OCI-LY3 (cell line): ENCODE data around the gene ZNF487.

Experiments
- H2AFZ ChIP-seq: fragments of 200-600, 300-600 bp; shearing (Covaris generic); 2 replicates; pipeline ENCODE4 v1.6.0; 2014; ENCODE audit warnings: antibody characterized with exemption, low read depth, low read length
- H3K27ac ChIP-seq: fragments of 200-600, 300-600 bp; sonication (generic); 2 replicates; pipeline ENCODE4 v1.5.1; 2014; ENCODE audit warnings: mild to moderate bottlenecking, low read length, moderate library complexity, mixed read lengths
- H3K27me3 ChIP-seq: fragments of 200-600, 300-600 bp; sonication (generic); 2 replicates; pipeline ENCODE4 v1.6.1; 2014; ENCODE audit warnings: low read depth, low read length, mixed read lengths
- H3K36me3 ChIP-seq: fragments of 200-600, 300-600 bp; sonication (generic); replicated peaks from 2 replicates; pipeline ENCODE3; 2014; ENCODE audit warnings: low read depth, low read length, mixed read lengths
- H3K4me1 ChIP-seq: fragments of 300-600, 200-600 bp; sonication (generic); 2 replicates; pipeline ENCODE4 v1.6.1; 2014; ENCODE audit warnings: low read length, mixed read lengths
- H3K4me2 ChIP-seq: fragments of 200-600, 300-600 bp; sonication (generic); 2 replicates; pipeline ENCODE4 v1.6.1; 2014; ENCODE audit warnings: low read length, mixed read lengths
- H3K4me3 ChIP-seq: fragments of 300-600, 200-600 bp; sonication (generic); 2 replicates; pipeline ENCODE4 v1.5.1; 2014; ENCODE audit warnings: antibody characterized with exemption, mild to moderate bottlenecking, low read length, moderate library complexity
- H3K79me2 ChIP-seq: fragments of 300-600, 200-600 bp; shearing (Covaris generic); 2 replicates; pipeline ENCODE4 v1.6.1; 2014; ENCODE audit warnings: mild to moderate bottlenecking, low read length, mixed read lengths
- H3K9ac ChIP-seq: fragments of 300-600, 200-600 bp; shearing (Covaris generic); 2 replicates; pipeline ENCODE4 v1.6.0; 2014; ENCODE audit warnings: mild to moderate bottlenecking, low read length, moderate library complexity
- H3K9me3 ChIP-seq: fragments of 200-600, 300-600 bp; shearing (Covaris generic); 2 replicates; pipeline ENCODE4 v1.6.1; 2014; ENCODE audit warnings: low read length, mixed read lengths; ENCODE audit not compliant: insufficient read depth
- H4K20me1 ChIP-seq: fragments of 200-600, 300-600 bp; sonication (generic); 2 replicates; pipeline ENCODE4 v1.6.1; 2016; ENCODE audit warnings: low read length, mixed read lengths; ENCODE audit not compliant: insufficient read depth
- EZH2phosphoT487 ChIP-seq: fragments of 200-600 bp; shearing (Covaris generic); IDR thresholded peaks from 2 replicates; pipeline ENCODE4 v1.6.1; 2018; ENCODE audit warnings: antibody characterized with exemption, mixed run types, low read depth
- TF ChIP-seq, protein P1 (sequence below): fragments of 200-600, 300-600 bp; sonication (generic); IDR thresholded peaks from 2 replicates; pipeline ENCODE4 v1.5.1; 2014; ENCODE audit warnings: antibody characterized with exemption, low read length, low read depth

Gene ZNF487

DNA sequence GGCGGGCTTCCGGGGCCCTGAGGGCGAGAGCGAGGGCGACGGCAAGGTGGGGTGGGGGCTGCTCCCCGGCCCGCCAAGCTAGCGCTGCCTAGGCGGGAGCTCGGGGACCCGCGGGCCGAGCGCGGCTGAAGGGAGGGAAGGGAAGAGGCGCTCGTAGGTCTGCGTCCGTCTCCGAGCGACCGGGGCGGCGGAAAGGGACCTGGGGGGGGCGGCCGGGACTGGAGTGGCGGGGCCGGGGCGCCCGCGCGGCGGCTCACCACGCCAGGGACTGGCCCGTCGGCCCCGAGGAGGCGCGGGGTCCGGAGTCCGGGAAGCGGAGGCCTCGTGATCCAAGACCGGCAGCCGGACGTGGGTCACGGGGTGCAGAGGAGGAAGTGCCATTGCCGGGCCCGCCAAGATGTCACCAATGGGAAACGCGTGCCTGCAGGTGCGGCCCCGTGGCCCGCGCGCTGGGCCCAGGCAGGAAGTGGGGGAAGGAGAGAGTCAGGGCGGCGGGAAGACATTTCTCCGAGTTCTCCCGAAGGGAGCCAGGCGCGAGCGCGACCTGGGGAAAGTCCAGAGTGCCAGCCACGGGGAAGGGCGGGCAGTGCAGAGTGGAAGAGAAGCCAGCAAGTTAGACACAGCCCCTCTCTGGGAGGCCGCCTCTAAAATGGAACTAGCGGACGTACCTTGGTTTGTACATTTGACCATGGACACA, 39.8 kb upstream of the ZNF487 start:
- Histone ChIP-seq H2AFZ (no peak overlapping the region), H3K36me3 (peaks cover 50% of the 10 kb centered on the region), H3K9ac (peak overlapping the region; percentile 99), H3K4me2 (peak overlapping the region; percentile 84), H4K20me1 (peaks cover 63% of the 10 kb centered on the region), H3K27ac (peak overlapping the region; percentile 92), H3K27me3 (no peaks in the 10 kb centered on the region), H3K4me1 (peaks cover 54% of the 10 kb centered on the region), H3K79me2 (peaks cover 99% of the 10 kb centered on the region), H3K9me3 (no peaks in the 10 kb centered on the region), H3K4me3 (peak overlapping the region; percentile 96)
- no peak for TF ChIP-seq EZH2phosphoT487
- TF ChIP-seq, protein P1, sequence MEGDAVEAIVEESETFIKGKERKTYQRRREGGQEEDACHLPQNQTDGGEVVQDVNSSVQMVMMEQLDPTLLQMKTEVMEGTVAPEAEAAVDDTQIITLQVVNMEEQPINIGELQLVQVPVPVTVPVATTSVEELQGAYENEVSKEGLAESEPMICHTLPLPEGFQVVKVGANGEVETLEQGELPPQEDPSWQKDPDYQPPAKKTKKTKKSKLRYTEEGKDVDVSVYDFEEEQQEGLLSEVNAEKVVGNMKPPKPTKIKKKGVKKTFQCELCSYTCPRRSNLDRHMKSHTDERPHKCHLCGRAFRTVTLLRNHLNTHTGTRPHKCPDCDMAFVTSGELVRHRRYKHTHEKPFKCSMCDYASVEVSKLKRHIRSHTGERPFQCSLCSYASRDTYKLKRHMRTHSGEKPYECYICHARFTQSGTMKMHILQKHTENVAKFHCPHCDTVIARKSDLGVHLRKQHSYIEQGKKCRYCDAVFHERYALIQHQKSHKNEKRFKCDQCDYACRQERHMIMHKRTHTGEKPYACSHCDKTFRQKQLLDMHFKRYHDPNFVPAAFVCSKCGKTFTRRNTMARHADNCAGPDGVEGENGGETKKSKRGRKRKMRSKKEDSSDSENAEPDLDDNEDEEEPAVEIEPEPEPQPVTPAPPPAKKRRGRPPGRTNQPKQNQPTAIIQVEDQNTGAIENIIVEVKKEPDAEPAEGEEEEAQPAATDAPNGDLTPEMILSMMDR, result no peak

DNA sequence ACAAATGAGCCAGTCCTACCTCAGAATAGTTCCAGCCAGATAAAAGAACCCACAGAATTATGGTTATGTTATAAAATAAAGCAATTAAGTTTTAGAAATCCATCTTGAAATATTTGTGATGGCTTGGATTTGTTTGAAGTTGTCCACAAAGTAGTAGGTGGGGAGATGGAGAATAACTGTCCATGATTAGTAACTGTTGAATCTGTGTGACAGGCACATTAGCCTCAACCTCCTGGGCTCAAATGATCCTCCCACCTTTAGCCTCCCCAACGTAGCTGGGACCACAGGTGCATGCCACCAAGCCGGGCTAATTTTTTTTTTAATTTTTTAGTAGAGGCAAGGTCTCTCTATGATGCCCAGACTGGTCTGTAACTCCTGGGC, 38.0 kb upstream of the ZNF487 start:
- H4K20me1 ChIP-seq, result peaks cover 71% of the 10 kb centered on the region
- 0 out of 2 replicates have a peak overlapping the region, but pooled peaks have one; percentile 99 for H3K9ac ChIP-seq
- H3K4me3 ChIP-seq, result peak overlapping the region; percentile 96
- no peak overlapping the region for H2AFZ ChIP-seq
- H3K36me3 ChIP-seq, result peaks cover 44% of the 10 kb centered on the region
- H3K4me1 ChIP-seq, result peaks cover 72% of the 10 kb centered on the region
- peak overlapping the region; percentile 92 for H3K27ac ChIP-seq
- no peaks in the 10 kb centered on the region for H3K27me3 ChIP-seq
- TF ChIP-seq, protein P1, result no peak
- TF ChIP-seq EZH2phosphoT487, result no peak
- peak overlapping the region; percentile 84 for H3K4me2 ChIP-seq
- peaks cover 99% of the 10 kb centered on the region for H3K79me2 ChIP-seq
- H3K9me3 ChIP-seq, result no peaks in the 10 kb centered on the region

DNA sequence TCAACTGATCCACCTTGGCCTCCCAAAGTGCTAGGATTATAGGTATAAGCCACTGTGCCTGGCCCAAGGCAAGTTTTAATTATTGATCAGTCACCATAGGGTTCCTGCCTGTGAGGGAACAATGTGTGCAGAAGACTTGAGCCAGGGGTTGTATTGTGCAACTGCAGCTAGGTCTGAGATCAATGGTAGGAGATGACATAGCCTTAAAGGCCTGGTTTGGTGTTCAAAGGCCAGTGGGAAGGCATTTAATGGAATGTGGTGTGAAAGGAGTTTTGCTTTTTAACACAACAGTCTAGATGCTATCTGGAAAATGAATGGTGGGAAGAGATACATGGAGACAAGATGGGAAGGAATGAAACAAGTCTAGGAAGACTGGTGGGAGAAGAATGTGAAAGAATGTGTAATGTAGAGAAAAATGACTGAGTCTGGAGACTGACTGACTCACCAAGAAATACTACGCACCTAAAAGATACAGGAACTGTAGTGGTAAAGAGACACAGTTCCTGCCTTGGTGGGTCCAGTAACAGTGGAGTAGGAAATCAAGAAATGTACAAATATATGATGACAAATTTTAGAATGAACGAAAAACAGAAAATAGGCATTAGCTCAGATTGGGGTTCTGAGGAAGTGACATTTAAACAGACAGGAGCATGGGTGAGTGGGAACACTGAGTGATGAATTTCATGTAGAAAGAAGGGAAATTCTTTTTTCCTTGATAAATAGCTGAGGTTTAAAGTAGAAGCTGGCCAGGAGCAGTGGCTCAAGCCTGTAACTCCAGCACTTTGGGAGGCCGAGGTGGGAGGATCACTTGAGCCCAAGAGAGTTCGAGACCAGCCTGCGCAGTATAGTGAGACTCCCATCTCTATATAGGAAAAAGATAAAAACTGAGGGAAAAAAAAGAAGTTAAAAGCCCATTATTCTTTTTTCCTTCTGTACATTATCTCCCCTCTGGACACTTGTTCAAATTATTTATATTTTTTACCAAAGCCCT, 37.3 kb upstream of the ZNF487 start:
- TF ChIP-seq, protein P1, result no peak
- TF ChIP-seq EZH2phosphoT487, result no peak
- Histone ChIP-seq H3K4me2 (peak overlapping the region; percentile 84), H3K27ac (peak overlapping the region; percentile 92), H3K79me2 (peaks cover 99% of the 10 kb centered on the region), H3K9ac (no peak overlapping the region), H3K9me3 (no peaks in the 10 kb centered on the region), H2AFZ (no peak overlapping the region), H3K36me3 (peaks cover 37% of the 10 kb centered on the region), H3K4me3 (peak overlapping the region; percentile 96; the same call in 1 of the 2 replicates), H3K27me3 (no peaks in the 10 kb centered on the region), H4K20me1 (peaks cover 71% of the 10 kb centered on the region), H3K4me1 (peaks cover 72% of the 10 kb centered on the region)

DNA sequence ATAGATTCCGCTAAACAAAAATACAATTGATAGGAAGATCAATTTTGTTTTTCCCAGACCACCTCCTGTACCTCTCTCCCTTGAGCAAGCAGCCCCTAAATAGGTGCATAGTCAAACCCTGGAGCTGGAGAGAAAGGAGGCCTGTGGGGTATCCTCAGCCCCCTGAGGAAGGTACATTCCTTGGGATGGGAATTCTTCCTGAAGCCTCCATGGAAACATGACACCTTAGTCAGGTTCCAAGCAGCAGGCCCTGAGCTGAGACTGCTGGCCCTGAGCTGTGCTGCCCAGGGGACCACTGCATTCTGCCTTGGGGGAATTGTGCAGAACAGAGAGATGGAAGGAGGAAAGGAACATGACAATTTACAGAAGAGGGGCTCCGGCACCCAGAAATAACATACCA, 35.3 kb upstream of the ZNF487 start:
- no peaks in the 10 kb centered on the region for H3K9me3 ChIP-seq
- H3K27ac ChIP-seq, result no peak overlapping the region
- peak overlapping the region; percentile 98 for H3K4me2 ChIP-seq
- H3K36me3 ChIP-seq, result peaks cover 29% of the 10 kb centered on the region
- TF ChIP-seq, protein P1, result no peak
- TF ChIP-seq EZH2phosphoT487, result no peak
- H3K9ac ChIP-seq, result no peak overlapping the region
- H4K20me1 ChIP-seq, result peaks cover 78% of the 10 kb centered on the region
- H3K4me1 ChIP-seq, result peaks cover 67% of the 10 kb centered on the region
- no peaks in the 10 kb centered on the region for H3K27me3 ChIP-seq
- peaks cover 99% of the 10 kb centered on the region for H3K79me2 ChIP-seq
- H2AFZ ChIP-seq, result no peak overlapping the region
- H3K4me3 ChIP-seq, result 0 out of 2 replicates have a peak overlapping the region, but pooled peaks have one; percentile 31
